Measurements from ENCODE around the gene TBC1D23.
"Not testable (repeated sequence)": the region's sequence is repeated elsewhere in the genome, so short reads cannot be mapped to it uniquely, and the experiment has no call there.

The TBC1D23 gene

DNA sequence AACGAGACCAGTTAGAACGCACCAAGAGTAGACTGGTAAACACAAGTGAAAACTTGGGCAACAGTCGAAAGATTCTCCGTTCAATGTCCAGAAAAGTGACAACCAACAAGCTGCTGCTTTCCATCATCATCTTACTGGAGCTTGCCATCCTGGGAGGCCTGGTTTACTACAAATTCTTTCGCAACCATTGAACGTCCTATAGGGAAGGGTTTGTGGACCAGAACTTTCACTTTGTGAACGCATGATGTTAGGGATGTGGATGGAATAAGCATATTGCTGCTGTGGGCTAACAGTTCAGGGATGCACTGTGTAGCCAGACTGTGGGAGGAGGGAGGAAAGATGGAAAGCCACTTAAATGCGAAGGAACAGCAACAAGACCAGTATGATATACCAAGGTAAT lies 34.9 kb upstream of the TBC1D23 start:
- ChIA-PET POLR2A (no interaction called here), CTCF (no interaction called here)
- TF ChIP-seq, protein P1, sequence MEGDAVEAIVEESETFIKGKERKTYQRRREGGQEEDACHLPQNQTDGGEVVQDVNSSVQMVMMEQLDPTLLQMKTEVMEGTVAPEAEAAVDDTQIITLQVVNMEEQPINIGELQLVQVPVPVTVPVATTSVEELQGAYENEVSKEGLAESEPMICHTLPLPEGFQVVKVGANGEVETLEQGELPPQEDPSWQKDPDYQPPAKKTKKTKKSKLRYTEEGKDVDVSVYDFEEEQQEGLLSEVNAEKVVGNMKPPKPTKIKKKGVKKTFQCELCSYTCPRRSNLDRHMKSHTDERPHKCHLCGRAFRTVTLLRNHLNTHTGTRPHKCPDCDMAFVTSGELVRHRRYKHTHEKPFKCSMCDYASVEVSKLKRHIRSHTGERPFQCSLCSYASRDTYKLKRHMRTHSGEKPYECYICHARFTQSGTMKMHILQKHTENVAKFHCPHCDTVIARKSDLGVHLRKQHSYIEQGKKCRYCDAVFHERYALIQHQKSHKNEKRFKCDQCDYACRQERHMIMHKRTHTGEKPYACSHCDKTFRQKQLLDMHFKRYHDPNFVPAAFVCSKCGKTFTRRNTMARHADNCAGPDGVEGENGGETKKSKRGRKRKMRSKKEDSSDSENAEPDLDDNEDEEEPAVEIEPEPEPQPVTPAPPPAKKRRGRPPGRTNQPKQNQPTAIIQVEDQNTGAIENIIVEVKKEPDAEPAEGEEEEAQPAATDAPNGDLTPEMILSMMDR (IDR thresholded peaks at IDR 0.05; ENCODE audit: insufficient read depth, low read length, missing control alignments) = no peak
- H3K4me3 ChIP-seq (ENCODE audit: low read depth, low read length) = no peak overlapping the region
- no peak for DNase-seq (ENCODE audit: low read depth, low spot score)

DNA sequence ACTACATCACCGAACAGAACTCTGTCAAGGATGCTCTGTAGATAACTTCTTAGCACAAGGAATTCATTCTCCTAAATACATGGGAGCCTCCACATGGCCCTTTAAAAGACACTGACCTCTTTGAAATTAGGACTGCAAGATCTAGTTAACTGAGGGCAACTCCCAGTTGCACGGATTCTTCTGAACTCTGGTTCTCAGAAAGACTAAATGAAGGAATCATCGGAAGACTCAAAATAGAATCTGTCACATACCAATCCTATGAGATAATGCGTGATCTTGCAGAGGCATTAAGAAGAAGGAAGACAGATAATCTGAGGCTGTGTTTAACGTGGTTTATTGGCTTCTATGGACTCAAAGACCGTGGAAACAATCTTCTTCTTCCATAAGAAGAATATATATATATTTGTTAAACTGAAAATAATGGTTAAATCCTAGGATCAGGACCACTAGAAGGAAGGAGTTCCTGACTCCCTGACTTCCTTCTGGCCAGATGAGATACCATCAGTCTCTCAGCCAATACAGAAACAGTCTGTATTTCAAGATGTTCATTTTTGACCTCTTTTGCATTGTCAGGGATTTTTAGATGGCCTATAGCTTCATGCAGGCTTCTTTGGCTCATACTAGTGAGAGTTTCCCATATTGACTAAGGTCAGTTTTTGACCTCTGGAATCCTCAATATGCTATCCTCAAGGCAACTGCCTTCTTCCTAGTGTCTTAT lies 33.9 kb upstream of the TBC1D23 start:
- no peak for DNase-seq (ENCODE audit: low read depth, low spot score)
- no peak overlapping the region for H3K4me3 ChIP-seq (ENCODE audit: low read depth, low read length)
- CTCF ChIA-PET = no interaction called here
- TF ChIP-seq, protein P1 (IDR thresholded peaks at IDR 0.05; ENCODE audit: insufficient read depth, low read length, missing control alignments) = no peak
- POLR2A ChIA-PET = no interaction called here

DNA sequence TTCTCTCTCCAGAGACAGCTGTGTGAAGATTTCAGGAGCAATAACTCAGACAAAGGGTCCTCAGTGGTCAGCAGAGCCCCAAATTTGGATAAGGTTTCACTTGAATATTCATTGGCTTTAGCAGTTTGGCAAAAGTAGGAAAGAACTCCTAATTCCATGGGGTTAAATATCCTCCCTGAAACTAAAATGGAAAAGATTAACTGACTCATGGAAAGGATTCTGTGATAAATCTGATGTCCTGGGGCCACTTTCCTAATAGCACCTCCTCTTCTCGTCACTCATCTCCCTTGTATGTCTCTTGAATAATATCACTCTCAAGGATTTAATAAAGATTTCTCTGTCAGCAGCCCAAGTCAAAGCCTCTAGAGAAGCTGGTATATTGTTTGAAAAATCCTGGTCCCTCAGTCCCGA lies 33.3 kb upstream of the TBC1D23 start:
- POLR2A ChIA-PET = no interaction called here
- TF ChIP-seq, protein P1 (IDR thresholded peaks at IDR 0.05; ENCODE audit: insufficient read depth, low read length, missing control alignments) = no peak
- CTCF ChIA-PET = no interaction called here
- DNase-seq (ENCODE audit: low read depth, low spot score) = no peak
- H3K4me3 ChIP-seq (ENCODE audit: low read depth, low read length) = no peak overlapping the region

DNA sequence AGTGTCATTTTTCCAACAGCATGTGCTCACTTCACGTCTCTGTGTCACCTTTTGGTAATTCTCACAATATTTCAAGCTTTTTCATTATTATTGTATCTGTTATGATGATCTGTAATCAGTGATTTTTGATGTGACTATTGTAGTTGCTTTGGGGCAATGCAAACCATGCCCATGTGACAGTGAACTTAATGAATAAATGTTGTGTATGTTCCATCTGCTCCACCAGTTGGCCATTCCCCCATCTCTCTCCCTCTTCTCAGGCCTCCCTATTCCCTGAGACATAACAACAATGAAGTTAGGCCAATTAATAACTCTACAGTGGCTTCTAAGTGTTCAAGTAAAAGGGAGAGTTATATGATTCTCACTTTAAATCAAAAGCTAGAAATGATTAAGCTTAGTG lies 32.5 kb upstream of the TBC1D23 start:
- ChIA-PET CTCF (no interaction called here), POLR2A (no interaction called here)
- no peak overlapping the region for H3K4me3 ChIP-seq (ENCODE audit: low read depth, low read length)
- TF ChIP-seq, protein P1 (IDR thresholded peaks at IDR 0.05; ENCODE audit: insufficient read depth, low read length, missing control alignments) = no peak
- no peak for DNase-seq (ENCODE audit: low read depth, low spot score)

DNA sequence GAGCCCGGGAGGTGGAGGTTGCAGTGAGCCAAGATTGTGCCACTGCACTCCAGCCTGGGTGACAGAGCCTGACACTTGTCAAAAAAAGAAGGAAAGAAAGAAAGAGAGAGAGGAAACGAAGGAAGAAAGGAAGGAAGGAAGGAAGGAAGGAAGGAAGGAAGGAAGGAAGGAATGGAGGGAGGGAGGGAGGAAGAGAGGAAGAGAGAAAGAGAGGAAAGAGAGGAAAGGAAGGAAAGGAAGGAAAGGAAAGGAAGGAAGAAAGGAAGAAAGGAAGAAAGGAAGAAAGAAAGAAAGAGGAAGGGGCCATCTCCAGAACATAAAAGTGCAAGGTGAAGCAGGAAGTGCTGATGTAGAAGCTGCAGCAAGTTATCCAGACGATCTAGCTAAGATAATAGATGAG lies 31.6 kb upstream of the TBC1D23 start:
- DNase-seq (ENCODE audit: low read depth, low spot score); H3K4me3 ChIP-seq (ENCODE audit: low read depth, low read length); POLR2A ChIA-PET; CTCF ChIA-PET: not testable (repeated sequence)

DNA sequence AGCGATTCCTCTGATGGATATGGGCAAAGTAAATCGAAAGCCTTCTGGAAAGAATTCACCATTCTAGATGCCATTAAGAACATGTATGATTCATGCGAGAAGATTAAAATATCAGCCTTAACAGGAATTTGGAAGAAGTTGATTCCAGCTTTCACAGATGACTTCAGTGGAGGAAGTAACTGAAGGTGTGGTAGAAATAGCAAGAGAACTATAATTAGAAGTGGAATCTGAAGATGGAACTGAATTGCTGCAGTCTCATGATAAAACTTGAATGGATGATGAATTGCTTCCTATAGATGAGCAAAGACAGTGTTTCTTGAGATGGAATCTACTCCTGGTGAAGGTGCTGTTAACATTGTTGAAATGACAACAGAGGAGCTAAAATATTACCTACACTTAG lies 30.1 kb upstream of the TBC1D23 start:
- no peak for DNase-seq (ENCODE audit: low read depth, low spot score)
- no peak overlapping the region for H3K4me3 ChIP-seq (ENCODE audit: low read depth, low read length)
- TF ChIP-seq, protein P1 (IDR thresholded peaks at IDR 0.05; ENCODE audit: insufficient read depth, low read length, missing control alignments) = no peak
- ChIA-PET POLR2A (interaction anchor here (0.6 kb wide), 1 partner anchor 30 kb away, joined by 4 read pairs; no protein-coding TSS in a partner anchor), CTCF (interaction anchor here (0.6 to 1.1 kb wide), 4 partner anchors 23 to 399 kb away, joined by 3 to 4 read pairs (median 3); no protein-coding TSS in a partner anchor)

DNA sequence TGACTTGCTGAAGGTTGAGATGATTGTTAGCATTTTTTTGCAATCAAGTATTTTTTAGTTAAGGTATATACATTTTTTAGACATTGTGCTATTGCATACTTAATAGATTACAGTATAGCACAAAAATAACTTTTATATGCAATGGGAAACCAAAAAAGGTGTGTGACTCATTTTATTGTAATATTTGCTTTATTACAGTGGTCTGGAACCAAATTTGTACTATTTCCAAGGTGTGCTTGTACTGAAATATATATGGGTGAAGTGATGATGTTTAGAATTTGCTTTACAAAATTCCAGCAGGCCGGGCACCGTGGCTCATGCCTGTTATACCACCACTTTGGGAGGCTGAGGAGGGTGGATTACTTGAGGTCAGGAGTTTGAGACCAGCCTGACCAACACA lies 29.1 kb upstream of the TBC1D23 start:
- TF ChIP-seq, protein P1 (IDR thresholded peaks at IDR 0.05; ENCODE audit: insufficient read depth, low read length, missing control alignments) = no peak
- no peak for DNase-seq (ENCODE audit: low read depth, low spot score)
- ChIA-PET POLR2A (no interaction called here), CTCF (no interaction called here)
- no peak overlapping the region for H3K4me3 ChIP-seq (ENCODE audit: low read depth, low read length)

Data from AG04449 (cell line).